ENCODE data around the gene KCNJ16. TPM values are rescaled to one million over a fixed set of nuclear protein-coding genes. Genes with fewer than 3 reads are reported as not detected.

KCNJ16 gene
- total and polyA plus RNA-seq, 4 experiments from 2014 or later: not detected

DNA sequence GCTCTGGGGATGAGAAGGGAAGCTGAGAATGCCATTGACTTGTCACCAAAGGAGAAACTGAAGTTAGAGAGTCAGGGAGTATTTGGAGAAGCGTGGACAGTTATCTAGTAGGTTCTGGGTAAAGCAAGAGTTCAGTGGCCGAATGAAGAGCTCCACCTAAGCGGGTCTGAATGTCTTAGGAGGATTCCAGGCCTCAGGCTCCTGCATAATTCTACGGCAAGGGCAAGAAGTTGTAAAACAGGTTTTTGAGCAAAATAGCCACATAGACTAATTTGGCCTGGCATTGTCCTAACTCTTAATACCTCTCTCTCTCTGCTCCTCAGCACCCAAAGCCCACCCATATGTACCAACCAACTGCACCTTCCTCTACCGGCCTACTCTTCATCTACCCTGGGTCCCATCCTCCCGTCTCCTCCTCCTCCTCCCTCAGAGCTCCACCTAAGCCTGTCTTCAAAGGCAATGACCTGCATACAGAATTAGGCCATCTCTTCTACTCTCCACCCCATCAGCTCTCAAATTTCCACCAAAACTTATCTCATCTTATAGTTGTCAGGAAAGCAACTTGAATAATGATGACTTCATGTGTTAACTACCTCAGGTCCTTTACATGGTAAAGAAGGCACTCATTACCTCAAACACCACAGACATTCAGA lies 52.3 kb downstream of the KCNJ16 start:
- Histone ChIP-seq H3K36me3 (ENCODE audit: insufficient read depth, low read length) (no peaks in the 10 kb centered on the region), H3K4me3 (ENCODE audit: low read length in 2 of 2) (no peak overlapping the region), H3K4me1 (ENCODE audit: insufficient read depth, low read length) (no peaks in the 10 kb centered on the region), H3K27ac (ENCODE audit: low read depth, low read length) (no peak overlapping the region), H3K27me3 (ENCODE audit: insufficient read depth, low read length) (no peaks in the 10 kb centered on the region), H3K9me3 (ENCODE audit: control insufficient read depth in 1 of 2, low read length in 2 of 2) (no peaks in the 10 kb centered on the region)
- intact Hi-C loops (cut with micrococcal nuclease): no loop called here
- POLR2A ChIA-PET (ENCODE audit: partially characterized antibody): no interaction called here
- peaks cover 0 to 4% of the 10 kb centered on the region in 2 donors for H3K27me3 Mint-ChIP-seq
- no peaks in the 10 kb centered on the region for H3K36me3 Mint-ChIP-seq
- CTCF ChIA-PET (ENCODE audit: partially characterized antibody): interaction anchor here (1.0 kb wide), 1 partner anchor 17 kb away, joined by 3 read pairs; no protein-coding TSS in a partner anchor
- no peak overlapping the region for H3K4me3 Mint-ChIP-seq
- no peak overlapping the region for H3K27ac Mint-ChIP-seq
- no peaks in the 10 kb centered on the region for H3K4me1 Mint-ChIP-seq
- no peak for DNase-seq
- H3K9me3 Mint-ChIP-seq: peaks cover 0 to 3% (median 0%) of the 10 kb centered on the region in 8 donors

DNA sequence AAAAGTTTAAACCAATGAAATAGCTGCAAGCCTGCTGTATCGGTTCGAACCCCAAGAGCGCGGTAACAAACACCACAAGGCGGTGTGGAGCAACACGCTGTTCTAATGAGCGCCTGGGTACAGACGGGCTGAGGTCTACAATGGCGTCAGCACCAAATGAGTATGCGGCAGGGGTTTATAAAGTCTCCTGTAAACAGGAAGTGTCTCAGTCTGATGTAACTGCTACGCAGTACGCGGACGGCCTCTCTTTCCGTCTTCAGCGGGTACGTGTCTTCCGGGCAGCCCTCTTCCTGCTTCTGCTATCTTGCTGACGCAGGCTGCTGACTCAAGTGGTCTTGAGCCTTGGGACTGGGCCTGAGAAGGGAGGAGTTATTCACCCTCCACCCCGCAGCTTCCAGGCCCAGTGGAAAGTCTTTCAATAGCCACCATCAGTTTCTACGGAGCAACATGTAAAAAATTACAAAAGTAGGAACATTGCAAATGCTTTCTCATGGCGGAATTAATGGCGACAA lies 53.8 kb downstream of the KCNJ16 start:
- DNase-seq: no peak
- H3K27ac Mint-ChIP-seq: no peak overlapping the region
- no peaks in the 10 kb centered on the region for H3K4me1 ChIP-seq (ENCODE audit: insufficient read depth, low read length)
- no peaks in the 10 kb centered on the region for H3K9me3 ChIP-seq (ENCODE audit: control insufficient read depth in 1 of 2, low read length in 2 of 2)
- H3K27me3 ChIP-seq (ENCODE audit: insufficient read depth, low read length): no peaks in the 10 kb centered on the region
- POLR2A ChIA-PET (ENCODE audit: partially characterized antibody): no interaction called here
- H3K9me3 Mint-ChIP-seq: peaks cover 0 to 3% (median 0%) of the 10 kb centered on the region in 8 donors
- CTCF ChIA-PET (ENCODE audit: partially characterized antibody): interaction anchor here (1.3 kb wide), 1 partner anchor 15 kb away, joined by 4 read pairs; no protein-coding TSS in a partner anchor
- H3K27me3 Mint-ChIP-seq: peaks cover 0 to 4% of the 10 kb centered on the region in 2 donors
- no peaks in the 10 kb centered on the region for H3K36me3 Mint-ChIP-seq
- intact Hi-C loops (cut with micrococcal nuclease): no loop called here
- H3K27ac ChIP-seq (ENCODE audit: low read depth, low read length): no peak overlapping the region
- H3K36me3 ChIP-seq (ENCODE audit: insufficient read depth, low read length): no peaks in the 10 kb centered on the region
- no peak overlapping the region for H3K4me3 Mint-ChIP-seq
- no peaks in the 10 kb centered on the region for H3K4me1 Mint-ChIP-seq
- no peak overlapping the region for H3K4me3 ChIP-seq (ENCODE audit: low read length in 2 of 2)

DNA sequence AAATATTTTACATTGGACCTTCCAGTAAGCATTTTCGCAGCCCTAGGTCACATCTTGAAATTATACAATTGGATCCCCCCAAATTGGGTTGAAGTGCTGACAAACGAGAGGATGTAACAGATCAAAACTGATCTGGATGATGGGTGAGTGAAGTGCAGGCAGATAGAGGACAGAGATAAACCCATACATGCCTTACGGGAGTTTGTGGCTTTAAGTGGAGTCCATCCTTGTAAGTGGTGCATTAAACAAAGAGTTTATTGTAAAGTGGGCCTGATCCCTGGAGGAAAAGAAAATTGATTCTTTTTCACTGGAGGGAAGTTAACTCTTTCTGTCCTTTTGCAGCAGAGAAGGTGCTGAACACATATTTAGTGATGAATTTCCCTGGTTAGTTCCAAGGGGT lies 55.3 kb downstream of the KCNJ16 start:
- Mint-ChIP-seq H3K4me1 (no peaks in the 10 kb centered on the region), H3K36me3 (no peaks in the 10 kb centered on the region), H3K27me3 (peaks cover 0 to 4% of the 10 kb centered on the region in 2 donors), H3K27ac (no peak overlapping the region), H3K9me3 (peaks cover 0 to 3% (median 0%) of the 10 kb centered on the region in 8 donors), H3K4me3 (no peak overlapping the region)
- Histone ChIP-seq H3K27ac (ENCODE audit: low read depth, low read length) (no peak overlapping the region), H3K27me3 (ENCODE audit: insufficient read depth, low read length) (no peaks in the 10 kb centered on the region), H3K36me3 (ENCODE audit: insufficient read depth, low read length) (no peaks in the 10 kb centered on the region), H3K4me3 (ENCODE audit: low read length in 2 of 2) (no peak overlapping the region), H3K9me3 (ENCODE audit: control insufficient read depth in 1 of 2, low read length in 2 of 2) (no peaks in the 10 kb centered on the region), H3K4me1 (ENCODE audit: insufficient read depth, low read length) (no peaks in the 10 kb centered on the region)
- ChIA-PET CTCF (ENCODE audit: partially characterized antibody) (no interaction called here), POLR2A (ENCODE audit: partially characterized antibody) (no interaction called here)
- intact Hi-C loops (cut with micrococcal nuclease): no loop called here
- no peak for DNase-seq

DNA sequence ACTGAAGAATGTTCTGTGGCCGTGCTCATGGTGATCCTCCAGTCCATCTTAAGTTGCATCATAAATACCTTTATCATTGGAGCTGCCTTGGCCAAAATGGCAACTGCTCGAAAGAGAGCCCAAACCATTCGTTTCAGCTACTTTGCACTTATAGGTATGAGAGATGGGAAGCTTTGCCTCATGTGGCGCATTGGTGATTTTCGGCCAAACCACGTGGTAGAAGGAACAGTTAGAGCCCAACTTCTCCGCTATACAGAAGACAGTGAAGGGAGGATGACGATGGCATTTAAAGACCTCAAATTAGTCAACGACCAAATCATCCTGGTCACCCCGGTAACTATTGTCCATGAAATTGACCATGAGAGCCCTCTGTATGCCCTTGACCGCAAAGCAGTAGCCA lies 57.5 kb downstream of the KCNJ16 start:
- H3K27me3 Mint-ChIP-seq: peaks cover 0 to 4% of the 10 kb centered on the region in 2 donors
- Histone ChIP-seq H3K27me3 (ENCODE audit: insufficient read depth, low read length) (no peaks in the 10 kb centered on the region), H3K4me3 (ENCODE audit: low read length in 2 of 2) (no peak overlapping the region), H3K4me1 (ENCODE audit: insufficient read depth, low read length) (no peaks in the 10 kb centered on the region), H3K9me3 (ENCODE audit: control insufficient read depth in 1 of 2, low read length in 2 of 2) (no peaks in the 10 kb centered on the region), H3K36me3 (ENCODE audit: insufficient read depth, low read length) (no peaks in the 10 kb centered on the region), H3K27ac (ENCODE audit: low read depth, low read length) (no peak overlapping the region)
- H3K36me3 Mint-ChIP-seq: no peaks in the 10 kb centered on the region
- H3K4me3 Mint-ChIP-seq: no peak overlapping the region
- no peak overlapping the region for H3K27ac Mint-ChIP-seq
- peaks cover 0 to 2% (median 0%) of the 10 kb centered on the region in 8 donors for H3K9me3 Mint-ChIP-seq
- ChIA-PET POLR2A (ENCODE audit: partially characterized antibody) (no interaction called here), CTCF (ENCODE audit: partially characterized antibody) (no interaction called here)
- intact Hi-C loops (cut with micrococcal nuclease): no loop called here
- DNase-seq: no peak
- peaks cover 6 to 9% (median 7%) of the 10 kb centered on the region in 4 donors for H3K4me1 Mint-ChIP-seq

DNA sequence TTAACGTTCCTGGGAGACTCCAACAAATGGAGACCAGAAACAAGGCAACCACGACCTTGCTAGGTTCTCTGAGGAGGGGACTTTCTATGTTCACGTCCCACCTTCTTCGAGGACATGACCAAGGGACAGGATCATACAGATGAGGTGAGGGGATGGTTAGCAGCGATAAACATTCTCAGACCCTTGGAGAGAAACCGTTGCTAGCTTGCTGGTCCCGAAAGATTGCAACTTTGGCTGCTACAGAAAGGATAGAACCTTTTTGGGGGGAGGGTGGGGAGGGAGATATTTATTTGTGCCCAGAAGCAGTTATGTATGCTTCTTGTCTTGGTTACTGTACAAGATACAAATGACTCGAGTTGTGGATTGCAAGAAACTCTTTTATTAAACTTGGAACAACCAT lies 59.0 kb downstream of the KCNJ16 start:
- no peaks in the 10 kb centered on the region for H3K36me3 ChIP-seq (ENCODE audit: insufficient read depth, low read length)
- DNase-seq: no peak
- intact Hi-C loops (cut with micrococcal nuclease): no loop called here
- H3K4me1 Mint-ChIP-seq: peaks cover 9 to 12% (median 10%) of the 10 kb centered on the region in 4 donors
- H3K9me3 Mint-ChIP-seq: no peaks in the 10 kb centered on the region
- H3K27ac ChIP-seq (ENCODE audit: low read depth, low read length): no peak overlapping the region
- ChIA-PET CTCF (ENCODE audit: partially characterized antibody) (no interaction called here), POLR2A (ENCODE audit: partially characterized antibody) (no interaction called here)
- no peaks in the 10 kb centered on the region for H3K27me3 ChIP-seq (ENCODE audit: insufficient read depth, low read length)
- H3K4me3 ChIP-seq (ENCODE audit: low read length in 2 of 2): no peak overlapping the region
- H3K27me3 Mint-ChIP-seq: peaks cover 0 to 4% of the 10 kb centered on the region in 2 donors
- H3K27ac Mint-ChIP-seq: no peak overlapping the region
- H3K4me3 Mint-ChIP-seq: no peak overlapping the region
- no peaks in the 10 kb centered on the region for H3K9me3 ChIP-seq (ENCODE audit: control insufficient read depth in 1 of 2, low read length in 2 of 2)
- H3K36me3 Mint-ChIP-seq: no peaks in the 10 kb centered on the region
- no peaks in the 10 kb centered on the region for H3K4me1 ChIP-seq (ENCODE audit: insufficient read depth, low read length)

GRCh38 chr17:70134777-70135176 lies 59.8 kb downstream of the KCNJ16 start:
- Histone ChIP-seq H3K36me3 (ENCODE audit: insufficient read depth, low read length) (no peaks in the 10 kb centered on the region), H3K27ac (ENCODE audit: low read depth, low read length) (no peak overlapping the region), H3K4me1 (ENCODE audit: insufficient read depth, low read length) (no peaks in the 10 kb centered on the region), H3K9me3 (ENCODE audit: control insufficient read depth in 1 of 2, low read length in 2 of 2) (no peaks in the 10 kb centered on the region), H3K27me3 (ENCODE audit: insufficient read depth, low read length) (no peaks in the 10 kb centered on the region), H3K4me3 (ENCODE audit: low read length in 2 of 2) (no peak overlapping the region)
- Mint-ChIP-seq H3K27me3 (peaks cover 0 to 3% of the 10 kb centered on the region in 2 donors), H3K36me3 (no peaks in the 10 kb centered on the region), H3K4me1 (peaks cover 9 to 12% (median 10%) of the 10 kb centered on the region in 4 donors), H3K27ac (no peak overlapping the region), H3K9me3 (no peaks in the 10 kb centered on the region), H3K4me3 (no peak overlapping the region)
- ChIA-PET POLR2A (ENCODE audit: partially characterized antibody) (no interaction called here), CTCF (ENCODE audit: partially characterized antibody) (no interaction called here)
- no peak for DNase-seq
- intact Hi-C loops (cut with micrococcal nuclease): no loop called here

DNA sequence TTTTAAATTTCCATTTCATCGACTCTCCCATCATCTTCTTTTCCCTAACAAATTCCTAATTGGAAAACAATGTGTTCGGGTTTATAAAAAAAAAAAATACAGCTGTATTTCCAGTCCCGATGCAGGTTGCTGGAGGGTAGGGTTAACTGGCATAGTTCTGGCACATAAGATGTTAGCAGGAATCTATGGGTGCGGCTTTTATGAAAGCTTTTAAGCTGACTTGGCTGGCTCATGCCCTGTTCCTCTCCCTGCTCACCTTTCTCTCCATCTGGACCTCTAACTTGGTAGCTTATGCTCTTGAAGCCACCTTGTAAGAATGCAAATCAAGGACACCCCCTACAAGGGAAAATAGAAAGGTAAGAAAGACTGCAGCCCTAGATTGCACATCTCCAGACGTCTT lies 61.1 kb downstream of the KCNJ16 start:
- DNase-seq: no peak
- Mint-ChIP-seq H3K4me1 (peaks cover 9 to 12% (median 10%) of the 10 kb centered on the region in 4 donors), H3K27ac (no peak overlapping the region), H3K27me3 (peaks cover 0 to 3% of the 10 kb centered on the region in 2 donors), H3K9me3 (no peaks in the 10 kb centered on the region), H3K36me3 (no peaks in the 10 kb centered on the region), H3K4me3 (no peak overlapping the region)
- no peaks in the 10 kb centered on the region for H3K27me3 ChIP-seq (ENCODE audit: insufficient read depth, low read length)
- no peaks in the 10 kb centered on the region for H3K36me3 ChIP-seq (ENCODE audit: insufficient read depth, low read length)
- no peak overlapping the region for H3K27ac ChIP-seq (ENCODE audit: low read depth, low read length)
- intact Hi-C loops (cut with micrococcal nuclease): no loop called here
- no peaks in the 10 kb centered on the region for H3K9me3 ChIP-seq (ENCODE audit: control insufficient read depth in 1 of 2, low read length in 2 of 2)
- no peak overlapping the region for H3K4me3 ChIP-seq (ENCODE audit: low read length in 2 of 2)
- no peaks in the 10 kb centered on the region for H3K4me1 ChIP-seq (ENCODE audit: insufficient read depth, low read length)
- ChIA-PET POLR2A (ENCODE audit: partially characterized antibody) (interaction anchor here (0.6 kb wide), 1 partner anchor 36 kb away, joined by 3 read pairs; no protein-coding TSS in a partner anchor), CTCF (ENCODE audit: partially characterized antibody) (no interaction called here)

Data from CD4-positive, alpha-beta memory T cell (primary cell).